OCI-LY3 (cell line): ENCODE data around the gene HIP1.
"Not testable (repeated sequence)": the region's sequence is repeated elsewhere in the genome, so short reads cannot be mapped to it uniquely, and the experiment has no call there.

Source experiments
- H2AFZ ChIP-seq: fragments of 200-600, 300-600 bp; shearing (Covaris generic); 2 replicates; pipeline ENCODE4 v1.6.0; 2014; ENCODE audit warnings: antibody characterized with exemption, low read depth, low read length
- H3K27ac ChIP-seq: fragments of 200-600, 300-600 bp; sonication (generic); 2 replicates; pipeline ENCODE4 v1.5.1; 2014; ENCODE audit warnings: mild to moderate bottlenecking, low read length, moderate library complexity, mixed read lengths
- H3K27me3 ChIP-seq: fragments of 200-600, 300-600 bp; sonication (generic); 2 replicates; pipeline ENCODE4 v1.6.1; 2014; ENCODE audit warnings: low read depth, low read length, mixed read lengths
- H3K36me3 ChIP-seq: fragments of 200-600, 300-600 bp; sonication (generic); replicated peaks from 2 replicates; pipeline ENCODE3; 2014; ENCODE audit warnings: low read depth, low read length, mixed read lengths
- H3K4me1 ChIP-seq: fragments of 300-600, 200-600 bp; sonication (generic); 2 replicates; pipeline ENCODE4 v1.6.1; 2014; ENCODE audit warnings: low read length, mixed read lengths
- H3K4me2 ChIP-seq: fragments of 200-600, 300-600 bp; sonication (generic); 2 replicates; pipeline ENCODE4 v1.6.1; 2014; ENCODE audit warnings: low read length, mixed read lengths
- H3K4me3 ChIP-seq: fragments of 300-600, 200-600 bp; sonication (generic); 2 replicates; pipeline ENCODE4 v1.5.1; 2014; ENCODE audit warnings: antibody characterized with exemption, mild to moderate bottlenecking, low read length, moderate library complexity
- H3K79me2 ChIP-seq: fragments of 300-600, 200-600 bp; shearing (Covaris generic); 2 replicates; pipeline ENCODE4 v1.6.1; 2014; ENCODE audit warnings: mild to moderate bottlenecking, low read length, mixed read lengths
- H3K9ac ChIP-seq: fragments of 300-600, 200-600 bp; shearing (Covaris generic); 2 replicates; pipeline ENCODE4 v1.6.0; 2014; ENCODE audit warnings: mild to moderate bottlenecking, low read length, moderate library complexity
- H3K9me3 ChIP-seq: fragments of 200-600, 300-600 bp; shearing (Covaris generic); 2 replicates; pipeline ENCODE4 v1.6.1; 2014; ENCODE audit warnings: low read length, mixed read lengths; ENCODE audit not compliant: insufficient read depth
- H4K20me1 ChIP-seq: fragments of 200-600, 300-600 bp; sonication (generic); 2 replicates; pipeline ENCODE4 v1.6.1; 2016; ENCODE audit warnings: low read length, mixed read lengths; ENCODE audit not compliant: insufficient read depth
- CTCF ChIP-seq: fragments of 200-600, 300-600 bp; sonication (generic); IDR thresholded peaks from 2 replicates; pipeline ENCODE4 v1.5.1; 2014; ENCODE audit warnings: antibody characterized with exemption, low read length, low read depth
- EZH2phosphoT487 ChIP-seq: fragments of 200-600 bp; shearing (Covaris generic); IDR thresholded peaks from 2 replicates; pipeline ENCODE4 v1.6.1; 2018; ENCODE audit warnings: antibody characterized with exemption, mixed run types, low read depth

HIP1 gene

GRCh38 chr7:75616421-75617167, 122.1 kb downstream of the HIP1 start:
- TF ChIP-seq EZH2phosphoT487 (no peak), CTCF (no peak)
- no peak overlapping the region for H3K27ac ChIP-seq
- no peaks in the 10 kb centered on the region for H4K20me1 ChIP-seq
- peaks cover 8% of the 10 kb centered on the region; the same call in 1 of the 2 replicates for H3K4me1 ChIP-seq
- H3K79me2 ChIP-seq, result no peaks in the 10 kb centered on the region
- H3K9ac ChIP-seq, result no peak overlapping the region
- no peaks in the 10 kb centered on the region for H3K9me3 ChIP-seq
- no peaks in the 10 kb centered on the region for H3K27me3 ChIP-seq
- H3K36me3 ChIP-seq, result no peaks in the 10 kb centered on the region
- H2AFZ ChIP-seq, result no peak overlapping the region
- no peak overlapping the region for H3K4me3 ChIP-seq
- no peak overlapping the region for H3K4me2 ChIP-seq

- Histone ChIP-seq H3K9me3 (no peaks in the 10 kb centered on the region), H3K4me1 (no peaks in the 10 kb centered on the region), H3K4me3 (no peak overlapping the region), H3K4me2 (no peak overlapping the region), H3K79me2 (no peaks in the 10 kb centered on the region), H3K36me3 (no peaks in the 10 kb centered on the region), H3K27me3 (no peaks in the 10 kb centered on the region), H4K20me1 (no peaks in the 10 kb centered on the region), H2AFZ (no peak overlapping the region), H3K27ac (no peak overlapping the region), H3K9ac (no peak overlapping the region)
- no peak for TF ChIP-seq EZH2phosphoT487
- TF ChIP-seq CTCF, result no peak
Measured at GRCh38 chr7:75614401-75614800, 124.3 kb downstream of the HIP1 start.

- no peak overlapping the region for H3K9ac ChIP-seq
- no peak for TF ChIP-seq EZH2phosphoT487
- TF ChIP-seq CTCF, result no peak
- no peak overlapping the region for H3K27ac ChIP-seq
- no peaks in the 10 kb centered on the region for H3K79me2 ChIP-seq
- H3K4me2 ChIP-seq, result no peak overlapping the region
- H3K36me3 ChIP-seq, result no peaks in the 10 kb centered on the region
- H4K20me1 ChIP-seq, result no peaks in the 10 kb centered on the region
- H3K4me1 ChIP-seq, result no peaks in the 10 kb centered on the region
- no peak overlapping the region for H2AFZ ChIP-seq
- no peak overlapping the region for H3K4me3 ChIP-seq
- no peaks in the 10 kb centered on the region for H3K9me3 ChIP-seq
- no peaks in the 10 kb centered on the region for H3K27me3 ChIP-seq
Measured at GRCh38 chr7:75613351-75613750, 125.4 kb downstream of the HIP1 start.

GRCh38 chr7:75611557-75612178, 127.1 kb downstream of the HIP1 start:
- no peak overlapping the region for H3K9ac ChIP-seq

DNA sequence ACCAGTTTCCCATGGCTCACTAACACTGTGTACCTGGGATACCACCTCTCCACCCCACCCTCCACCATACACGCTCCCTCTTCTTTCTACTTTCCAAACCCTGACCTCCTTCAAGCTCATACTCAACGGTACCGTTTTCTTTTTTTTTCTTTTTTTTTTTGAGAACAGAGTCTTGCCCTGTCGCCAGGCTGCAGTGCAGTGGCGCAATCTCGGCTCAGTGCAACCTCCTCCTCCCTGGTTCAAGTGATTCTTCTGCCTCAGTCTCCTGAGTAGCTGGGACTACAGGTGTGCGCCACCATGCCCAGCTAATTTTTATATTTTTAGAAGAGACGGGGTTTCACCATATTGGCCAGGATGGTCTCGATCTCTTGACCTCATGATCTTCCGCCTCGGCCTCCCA, 129.3 kb downstream of the HIP1 start:
- not testable (repeated sequence) for H3K36me3 ChIP-seq

More at GRCh38 chr7:75611557-75612178, 127.1 kb downstream of the HIP1 start:
- Histone ChIP-seq H3K27ac (no peak overlapping the region), H4K20me1 (no peaks in the 10 kb centered on the region), H3K36me3 (no peaks in the 10 kb centered on the region), H2AFZ (no peak overlapping the region), H3K9me3 (no peaks in the 10 kb centered on the region), H3K4me1 (no peaks in the 10 kb centered on the region), H3K27me3 (no peaks in the 10 kb centered on the region), H3K4me2 (no peak overlapping the region), H3K79me2 (no peaks in the 10 kb centered on the region), H3K4me3 (no peak overlapping the region)
- TF ChIP-seq CTCF (no peak), EZH2phosphoT487 (no peak)

More for the DNA sequence above, 129.3 kb downstream of the HIP1 start:
- H4K20me1 ChIP-seq, H3K4me3 ChIP-seq, H3K79me2 ChIP-seq, H2AFZ ChIP-seq, H3K27ac ChIP-seq, H3K4me1 ChIP-seq, H3K4me2 ChIP-seq, H3K9ac ChIP-seq, H3K27me3 ChIP-seq, H3K9me3 ChIP-seq: not testable (repeated sequence)
